Tibial artery (tissue), 4 donors: ENCODE measurements around the gene PRR9.

Experiments used
- DNase-seq, 2 donors: peaks; one replicate each; pipeline ENCODE4 v3.0.0-alpha.2; 2019
- H3K27ac ChIP-seq, 2 donors: fragments of 200-600 bp; sonication (generic) in 1 of 2; 1 replicate in 1 of 2; 2 replicates in 1 of 2; pipeline ENCODE4 v1.5.1; 2018 to 2019; ENCODE audit warnings: mild to moderate bottlenecking in 1 of 2
- H3K27me3 ChIP-seq, 2 donors: fragments of 200-600 bp; sonication (generic) in 1 of 2; one replicate each; pipeline versions ENCODE4 v1.5.1 to v1.6.0; 2016 to 2019
- H3K36me3 ChIP-seq, 3 donors: fragments of 200-600 bp; sonication (generic) in 2 of 3; one replicate each; pipeline ENCODE4 v1.5.1; 2016 to 2019; ENCODE audit warnings: mild to moderate bottlenecking in 2 of 3
- H3K4me1 ChIP-seq, 4 donors: fragments of 200-600 bp; sonication (generic) in 2 of 4; 1 replicate in 3 of 4; 2 replicates in 1 of 4; pipeline ENCODE4 v1.5.1; 2016 to 2019
- H3K4me3 ChIP-seq, 2 donors: fragments of 200-600 bp; sonication (generic) in 1 of 2; 1 replicate in 1 of 2; 2 replicates in 1 of 2; pipeline ENCODE4 v1.5.1; 2018 to 2019; ENCODE audit warnings: mild to moderate bottlenecking in 2 of 2
- H3K9me3 ChIP-seq, 3 donors: fragments of 200-600 bp; sonication (generic) in 1 of 3; one replicate each; pipeline ENCODE4 v1.5.1; 2016 to 2019
- intact Hi-C: fragments of 100-400 bp; cut with DNase I; formaldehyde crosslinking; loops from one replicate; pipeline ENCODE4 v1.15.0; 2023; ENCODE audit warnings: low total_unique reads
- TF ChIP-seq, protein P1 (sequence below), 2 experiments: fragments of 200-600 bp in 1 of 2; fragments of 450-650 bp in 1 of 2; IDR thresholded peaks; one replicate each; pipeline ENCODE4 v1.5.1; 2017 to 2019; ENCODE audit warnings: antibody characterized with exemption in 2 of 2, mild to moderate bottlenecking in 1 of 2, moderate library complexity in 1 of 2

PRR9 gene

DNA sequence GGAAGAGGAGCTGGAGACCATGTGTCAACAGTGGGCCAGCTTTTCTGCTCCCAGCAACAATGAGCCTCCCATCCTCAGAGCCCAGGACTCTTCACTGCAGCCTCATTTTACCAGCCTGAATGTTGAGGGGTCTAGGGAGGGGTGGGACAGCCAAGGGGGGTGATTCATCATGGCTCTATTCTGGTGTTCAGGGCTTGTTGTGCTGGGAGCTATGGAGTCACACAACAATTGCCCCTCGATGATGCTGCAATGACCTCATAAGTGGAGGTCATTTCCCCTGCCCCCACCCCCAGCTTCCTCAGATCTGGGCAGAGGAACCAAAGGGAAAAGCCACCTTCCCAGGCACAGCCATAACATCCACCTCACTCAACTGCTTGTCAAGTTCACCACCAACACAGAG, 14.3 kb upstream of the PRR9 start, which contains the start of gene LELP1:
TSS of gene LELP1 (plus strand) at position 301 of the 400 bp plus-strand sequence. CDS start 1,278 bp downstream, outside the sequence.
- no peak for DNase-seq
- Histone ChIP-seq H3K27ac (no peak within 1 kb of the TSS), H3K4me1 (no peaks in the 10 kb centered on the region), H3K36me3 (no peaks in the 10 kb centered on the region), H3K9me3 (no peaks in the 10 kb centered on the region), H3K27me3 (peaks cover 0 to 4% of the 10 kb centered on the region in 2 donors), H3K4me3 (no peak within 1 kb of the TSS)
- intact Hi-C loops: no loop called here
- TF ChIP-seq, protein P1, sequence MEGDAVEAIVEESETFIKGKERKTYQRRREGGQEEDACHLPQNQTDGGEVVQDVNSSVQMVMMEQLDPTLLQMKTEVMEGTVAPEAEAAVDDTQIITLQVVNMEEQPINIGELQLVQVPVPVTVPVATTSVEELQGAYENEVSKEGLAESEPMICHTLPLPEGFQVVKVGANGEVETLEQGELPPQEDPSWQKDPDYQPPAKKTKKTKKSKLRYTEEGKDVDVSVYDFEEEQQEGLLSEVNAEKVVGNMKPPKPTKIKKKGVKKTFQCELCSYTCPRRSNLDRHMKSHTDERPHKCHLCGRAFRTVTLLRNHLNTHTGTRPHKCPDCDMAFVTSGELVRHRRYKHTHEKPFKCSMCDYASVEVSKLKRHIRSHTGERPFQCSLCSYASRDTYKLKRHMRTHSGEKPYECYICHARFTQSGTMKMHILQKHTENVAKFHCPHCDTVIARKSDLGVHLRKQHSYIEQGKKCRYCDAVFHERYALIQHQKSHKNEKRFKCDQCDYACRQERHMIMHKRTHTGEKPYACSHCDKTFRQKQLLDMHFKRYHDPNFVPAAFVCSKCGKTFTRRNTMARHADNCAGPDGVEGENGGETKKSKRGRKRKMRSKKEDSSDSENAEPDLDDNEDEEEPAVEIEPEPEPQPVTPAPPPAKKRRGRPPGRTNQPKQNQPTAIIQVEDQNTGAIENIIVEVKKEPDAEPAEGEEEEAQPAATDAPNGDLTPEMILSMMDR (IDR thresholded peaks at IDR 0.05): no peak

DNA sequence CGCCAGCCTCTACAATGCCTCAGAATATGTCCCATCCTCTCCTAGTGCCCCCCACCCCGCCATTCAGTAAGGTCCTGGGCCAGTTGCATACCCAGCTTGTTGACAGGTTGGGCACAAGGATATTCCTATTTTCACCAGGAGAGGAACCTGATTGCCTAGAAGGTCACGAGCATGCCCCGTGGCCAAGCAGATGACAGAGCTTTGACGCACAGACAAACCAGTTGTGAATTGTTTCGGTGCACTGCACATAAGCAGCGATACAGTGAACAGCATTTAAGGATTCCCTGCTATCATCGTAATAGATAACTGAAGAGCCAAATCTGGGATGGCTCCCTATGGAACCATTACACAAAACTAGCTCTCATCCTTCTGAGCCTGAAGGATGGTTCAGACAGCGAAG, 10.8 kb upstream of the PRR9 start:
- peaks cover 0 to 4% of the 10 kb centered on the region in 2 donors for H3K27me3 ChIP-seq
- DNase-seq: no peak
- H3K9me3 ChIP-seq: no peaks in the 10 kb centered on the region
- H3K4me1 ChIP-seq: no peaks in the 10 kb centered on the region
- H3K4me3 ChIP-seq: no peak overlapping the region
- intact Hi-C loops: no loop called here
- no peaks in the 10 kb centered on the region for H3K36me3 ChIP-seq
- TF ChIP-seq, protein P1 (IDR thresholded peaks at IDR 0.05): no peak
- no peak overlapping the region for H3K27ac ChIP-seq

DNA sequence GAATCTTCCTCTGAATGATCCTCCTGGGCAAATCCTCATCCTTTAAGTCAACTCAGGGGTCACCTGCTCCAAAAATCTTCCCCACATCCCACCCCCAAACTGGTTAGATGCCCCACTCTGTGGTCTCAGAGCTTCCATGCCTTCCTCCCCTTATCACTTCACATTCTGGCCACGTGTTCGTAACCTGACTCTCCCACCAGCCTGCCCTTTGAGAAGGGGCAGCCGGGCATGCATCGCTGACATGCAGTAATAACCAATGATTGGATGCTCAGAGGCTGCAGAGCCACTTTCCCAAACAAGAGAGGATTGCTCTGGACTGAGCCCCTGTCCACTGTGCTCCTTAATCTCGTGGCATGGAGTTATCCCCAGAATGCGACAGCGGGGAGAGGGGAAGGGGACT, 7.2 kb upstream of the PRR9 start:
- Histone ChIP-seq H3K27ac (no peak overlapping the region), H3K36me3 (no peaks in the 10 kb centered on the region), H3K9me3 (no peaks in the 10 kb centered on the region), H3K4me3 (no peak overlapping the region), H3K27me3 (peaks cover 0 to 3% of the 10 kb centered on the region in 2 donors), H3K4me1 (no peaks in the 10 kb centered on the region)
- DNase-seq: no peak
- intact Hi-C loops: no loop called here
- TF ChIP-seq, protein P1 (IDR thresholded peaks at IDR 0.05): no peak

DNA sequence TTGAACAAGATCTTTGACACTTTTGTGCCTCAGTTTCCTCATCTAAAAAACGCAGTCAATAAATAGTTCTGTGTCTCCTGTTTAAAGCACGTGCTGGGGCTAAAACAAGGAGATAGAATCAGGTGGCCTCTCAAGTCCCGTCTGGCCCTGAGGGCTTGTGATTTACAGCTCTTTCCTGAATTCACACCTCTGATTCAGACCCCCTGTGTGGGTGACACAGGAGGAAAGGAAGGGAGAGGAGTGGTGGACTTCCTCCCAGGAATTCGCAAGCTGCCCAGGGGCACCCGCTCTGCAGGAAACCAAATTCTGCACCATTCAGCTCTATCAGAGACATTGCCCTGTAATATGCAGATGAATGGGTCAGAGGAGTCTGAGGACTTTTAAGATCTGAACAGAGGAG, 5.2 kb upstream of the PRR9 start:
- no peak overlapping the region for H3K27ac ChIP-seq
- H3K27me3 ChIP-seq: peaks cover 0 to 3% of the 10 kb centered on the region in 2 donors
- H3K4me1 ChIP-seq: no peaks in the 10 kb centered on the region
- TF ChIP-seq, protein P1 (IDR thresholded peaks at IDR 0.05): no peak
- no peak for DNase-seq
- intact Hi-C loops: no loop called here
- H3K9me3 ChIP-seq: no peaks in the 10 kb centered on the region
- H3K36me3 ChIP-seq: no peaks in the 10 kb centered on the region
- no peak overlapping the region for H3K4me3 ChIP-seq

DNA sequence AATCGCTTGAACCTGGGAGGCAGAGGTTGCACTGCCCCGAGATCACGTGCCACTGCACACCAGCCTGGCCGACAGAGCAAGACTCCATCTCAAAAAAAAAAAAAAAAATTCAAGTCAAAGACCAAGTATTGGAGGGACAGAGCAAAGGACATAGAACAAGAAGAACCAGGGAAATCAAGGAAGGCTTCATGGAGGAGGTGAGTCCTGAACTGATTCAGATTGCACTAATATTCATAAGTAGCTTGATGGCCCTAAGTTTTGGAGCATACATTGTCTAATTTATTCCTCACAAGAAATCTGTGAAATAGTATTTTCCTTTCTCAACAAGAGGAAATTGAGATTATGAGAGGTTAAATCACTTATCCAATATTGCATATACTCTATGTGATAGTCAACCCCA, 3.9 kb upstream of the PRR9 start:
- no peak for DNase-seq
- H3K4me1 ChIP-seq: no peaks in the 10 kb centered on the region
- no peak overlapping the region for H3K4me3 ChIP-seq
- no peak overlapping the region for H3K27ac ChIP-seq
- no peaks in the 10 kb centered on the region for H3K36me3 ChIP-seq
- TF ChIP-seq, protein P1 (IDR thresholded peaks at IDR 0.05): no peak
- intact Hi-C loops: no loop called here
- H3K9me3 ChIP-seq: no peaks in the 10 kb centered on the region
- H3K27me3 ChIP-seq: peaks cover 0 to 3% of the 10 kb centered on the region in 2 donors
